ENCODE results near the gene PRPH. TPM values are rescaled to one million over a fixed set of nuclear protein-coding genes. Genes with fewer than 3 reads are reported as not detected.

The PRPH gene
- total and polyA plus RNA-seq, 2 of the 8 experiments (the other 6 are each of a cell fraction or from before 2014, with no cell fraction given): 0.79 to 1.4 TPM

GRCh38 chr12:49264873-49265792 is 29.8 kb upstream of the PRPH start, which contains the start of gene TUBA1C:
Gene TUBA1C (plus strand): TSS chr12:49265082. CDS start chr12:49265182, 100 bp downstream.
- no peak within 1 kb of the TSS for H2BK20ac ChIP-seq (ENCODE audit: low read length)
- no peak within 1 kb of the TSS; the same call in 1 of the 2 replicates for H2AK5ac ChIP-seq (ENCODE audit: low read depth, low read length)
- peak within 1 kb of the TSS; percentile 71; the same call in 1 of the 2 replicates for H3K27ac ChIP-seq (ENCODE audit: low read depth, low read length)
- H3K79me1 ChIP-seq (ENCODE audit: low read depth, low read length): peaks cover 8% of the 10 kb centered on the region; the same call in 1 of the 2 replicates
- H3K23me2 ChIP-seq (ENCODE audit: low read depth, low read length): peaks cover 4% of the 10 kb centered on the region; the same call in 1 of the 2 replicates
- H2BK120ac ChIP-seq (replicated peaks; ENCODE audit: low read depth, low read length): peak within 1 kb of the TSS; percentile 39
- no peak within 1 kb of the TSS for H3K23ac ChIP-seq (ENCODE audit: insufficient read length)
- peak within 1 kb of the TSS; percentile 88 for H4K8ac ChIP-seq (ENCODE audit: extremely low read depth, insufficient read depth, low read length)
- WGBS, 2 experiments (ENCODE audit: extremely low coverage in 1 of 2, insufficient coverage in 1 of 2, insufficient read length in 1 of 2, insufficient replicate concordance in 2 of 2, low coverage in 1 of 2, low lambda C conversion rate in 2 of 2, missing lambda C conversion rate in 1 of 2): 2% methylated on average over 50 of the region's 61 CpGs; no CpG with 5 or more reads in 1 of the 2 experiments
- DNase-seq (ENCODE audit: low read depth in 1 of 2, low spot score in 2 of 2) (peak; percentile 85 to 97), FAIRE-seq (no peak)
- H3K4me1 ChIP-seq (replicated peaks in 1 of 4; ENCODE audit: control insufficient read depth in 3 of 4, insufficient read depth in 4 of 4, low read length in 3 of 4): peaks cover 0 to 2% (median 0%) of the 10 kb centered on the region in 4 experiments; a peak in 4 of 7 replicates
- H3K9ac ChIP-seq (replicated peaks in 1 of 4; ENCODE audit: extremely low read depth in 1 of 4, low read depth in 3 of 4, low read length in 3 of 4): peak within 1 kb of the TSS; percentile 74 to 87 (median 82)
- no peaks in the 10 kb centered on the region for H3K27me3 ChIP-seq (replicated peaks in 1 of 4; ENCODE audit: control insufficient read depth in 3 of 4, extremely low read depth in 1 of 4, insufficient read depth in 3 of 4, low read length in 3 of 4)
- 0 out of 2 replicates have a peak within 1 kb of the TSS, but pooled peaks have one; percentile 9 for H2BK12ac ChIP-seq (ENCODE audit: low read depth, low read length)
- H3K4ac ChIP-seq (replicated peaks; ENCODE audit: insufficient read length, low read depth, low read length): peak within 1 kb of the TSS; percentile 81
- ChIA-PET POLR2A (ENCODE audit: partially characterized antibody) (interaction anchor here (0.6 to 5.2 kb wide), 47 partner anchors 8 to 357 kb away, joined by 3 to 111 read pairs (median 4); partner anchors contain the start of genes DNAJC22, KCNH3, PRPH and SPATS2), CTCF (ENCODE audit: partially characterized antibody) (interaction anchor here (1.3 to 3.0 kb wide), 4 partner anchors 12 to 32 kb away, joined by 4 to 22 read pairs (median 8); partner anchors contain the start of gene PRPH)
- peaks cover 8 to 37% of the 10 kb centered on the region in 2 experiments for H3K79me2 ChIP-seq (ENCODE audit: control insufficient read depth in 1 of 2, insufficient read depth in 2 of 2, low read length in 2 of 2)
- H4K5ac ChIP-seq (ENCODE audit: insufficient read length, low read depth, low read length): peak within 1 kb of the TSS; percentile 87
- peak within 1 kb of the TSS; percentile 87 for H3K18ac ChIP-seq (ENCODE audit: extremely low read depth, low read length)
- no peak within 1 kb of the TSS for H4K91ac ChIP-seq (replicated peaks; ENCODE audit: insufficient read length, low read length)
- H3K36me3 ChIP-seq (ENCODE audit: control insufficient read depth in 2 of 4, insufficient read depth in 4 of 4, low read length in 3 of 4): peaks cover 6 to 31% (median 14%) of the 10 kb centered on the region in 4 experiments
- H3K4me2 ChIP-seq (ENCODE audit: insufficient read depth in 1 of 2, low read depth in 2 of 2, low read length in 2 of 2): peak within 1 kb of the TSS; percentile 80 to 81
- H3K56ac ChIP-seq (replicated peaks; ENCODE audit: insufficient read length, low read depth, low read length): peak within 1 kb of the TSS; percentile 82
- peak within 1 kb of the TSS; percentile 84 for H2BK5ac ChIP-seq (ENCODE audit: low read depth, low read length)
- peaks cover 2 to 9% of the 10 kb centered on the region in 2 experiments for H4K20me1 ChIP-seq (replicated peaks in 1 of 2; ENCODE audit: control insufficient read depth in 1 of 2, insufficient read depth in 2 of 2, low read length in 2 of 2)
- H3K9me3 ChIP-seq (ENCODE audit: insufficient read depth in 2 of 2, low read depth in 1 of 2, low read length in 1 of 2): no peaks in the 10 kb centered on the region
- H3K14ac ChIP-seq (ENCODE audit: insufficient read length): no peak within 1 kb of the TSS
- peak within 1 kb of the TSS; percentile 80 to 94 (median 90) for H3K4me3 ChIP-seq (ENCODE audit: extremely low read depth in 1 of 4, insufficient read depth in 2 of 4, low read depth in 3 of 4, low read length in 4 of 4)
- H2BK15ac ChIP-seq (ENCODE audit: low read length): 0 out of 2 replicates have a peak within 1 kb of the TSS, but pooled peaks have one; percentile 61
- no peak within 1 kb of the TSS; the same call in 1 of the 2 replicates for H2AFZ ChIP-seq (ENCODE audit: low read length)
- no peak for TF ChIP-seq ATF2 (IDR thresholded peaks at IDR 0.05; ENCODE audit: low read length)
- no peak for TF ChIP-seq RXRA (IDR thresholded peaks at IDR 0.05; ENCODE audit: insufficient read depth, low read depth, low read length)
- no peak for TF ChIP-seq EGR1 (IDR thresholded peaks at IDR 0.05; ENCODE audit: borderline replicate concordance, low read depth, low read length)
- TF ChIP-seq BACH1 (IDR thresholded peaks at IDR 0.05; ENCODE audit: low read length): peak; percentile 86
- no peak for TF ChIP-seq RNF2 (IDR thresholded peaks at IDR 0.05; ENCODE audit: borderline replicate concordance, low read depth, low read length, missing control alignments, poor library complexity, severe bottlenecking)
- TF ChIP-seq CTBP2 (IDR thresholded peaks at IDR 0.05; ENCODE audit: borderline replicate concordance, insufficient read depth, insufficient read length, low read length): peak; percentile 83

Data from H1 (cell line).